SH-SY5Y (cell line): ENCODE data around the gene TIMM10.

Experiments used
- GATA2 ChIP-seq: IDR thresholded peaks from 2 replicates; pipeline ENCODE4 v1.6.1; 2011; ENCODE audit warnings: mild to moderate bottlenecking, low read depth, low read length
- GATA3 ChIP-seq: IDR thresholded peaks from 2 replicates; pipeline ENCODE4 v1.6.1; 2011; ENCODE audit warnings: low read depth, mild to moderate bottlenecking, low read length, moderate library complexity

DNA sequence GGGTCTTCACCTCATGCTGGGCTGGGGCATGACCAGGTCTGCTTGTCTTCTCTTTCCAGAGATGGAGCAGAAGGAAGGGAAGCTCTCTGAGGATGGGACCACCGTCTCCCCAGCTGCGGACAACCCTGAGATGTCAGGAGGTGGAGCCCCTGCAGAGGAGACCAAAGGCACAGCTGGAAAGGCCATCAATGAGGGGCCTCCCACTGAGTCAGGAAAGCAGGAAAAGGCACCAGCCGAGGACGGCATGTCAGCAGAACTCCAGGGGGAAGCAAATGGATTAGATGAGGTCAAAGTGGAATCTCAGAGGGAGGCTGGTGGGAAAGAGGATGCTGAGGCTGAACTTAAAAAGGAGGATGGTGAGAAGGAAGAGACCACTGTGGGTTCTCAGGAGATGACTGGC, 12.0 kb upstream of the TIMM10 start:
- TF ChIP-seq GATA2 (no peak), GATA3 (no peak)
